CD4-positive, alpha-beta T cell treated with Interleukin-6 for 4 hours (primary cell): ENCODE results near the gene SLC10A3.
"Not testable (repeated sequence)": the region's sequence is repeated elsewhere in the genome, so short reads cannot be mapped to it uniquely, and the experiment has no call there.

Experiments used
- DNase-seq: peaks from one replicate; pipeline ENCODE4 v3.0.0-alpha.2; 2020; ENCODE audit warnings: mixed read lengths

Gene SLC10A3

GRCh38 chrX:154509455-154509854 is 19.0 kb upstream of the SLC10A3 start:
- DNase-seq: no peak

DNA sequence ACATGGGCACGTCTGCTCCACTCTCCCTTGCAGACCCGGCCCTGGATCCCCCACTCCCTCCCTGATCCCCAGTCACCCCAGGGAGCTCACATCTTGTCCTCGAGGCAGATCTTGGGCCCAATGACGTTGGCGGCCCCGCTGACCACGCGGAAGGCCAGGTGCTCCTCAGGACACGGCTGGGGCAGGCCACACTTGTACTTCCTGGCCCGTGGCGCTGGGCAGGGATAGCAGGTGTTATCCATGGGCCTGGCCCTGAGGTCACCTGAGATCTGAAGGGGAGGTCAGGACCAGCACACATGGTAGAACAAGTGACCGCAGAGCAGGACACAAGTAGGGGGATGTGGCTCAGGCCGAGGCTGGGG is 17.9 kb upstream of the SLC10A3 start:
- no peak for DNase-seq

GRCh38 chrX:154507673-154508383 is 17.4 kb upstream of the SLC10A3 start:
- no peak for DNase-seq

DNA sequence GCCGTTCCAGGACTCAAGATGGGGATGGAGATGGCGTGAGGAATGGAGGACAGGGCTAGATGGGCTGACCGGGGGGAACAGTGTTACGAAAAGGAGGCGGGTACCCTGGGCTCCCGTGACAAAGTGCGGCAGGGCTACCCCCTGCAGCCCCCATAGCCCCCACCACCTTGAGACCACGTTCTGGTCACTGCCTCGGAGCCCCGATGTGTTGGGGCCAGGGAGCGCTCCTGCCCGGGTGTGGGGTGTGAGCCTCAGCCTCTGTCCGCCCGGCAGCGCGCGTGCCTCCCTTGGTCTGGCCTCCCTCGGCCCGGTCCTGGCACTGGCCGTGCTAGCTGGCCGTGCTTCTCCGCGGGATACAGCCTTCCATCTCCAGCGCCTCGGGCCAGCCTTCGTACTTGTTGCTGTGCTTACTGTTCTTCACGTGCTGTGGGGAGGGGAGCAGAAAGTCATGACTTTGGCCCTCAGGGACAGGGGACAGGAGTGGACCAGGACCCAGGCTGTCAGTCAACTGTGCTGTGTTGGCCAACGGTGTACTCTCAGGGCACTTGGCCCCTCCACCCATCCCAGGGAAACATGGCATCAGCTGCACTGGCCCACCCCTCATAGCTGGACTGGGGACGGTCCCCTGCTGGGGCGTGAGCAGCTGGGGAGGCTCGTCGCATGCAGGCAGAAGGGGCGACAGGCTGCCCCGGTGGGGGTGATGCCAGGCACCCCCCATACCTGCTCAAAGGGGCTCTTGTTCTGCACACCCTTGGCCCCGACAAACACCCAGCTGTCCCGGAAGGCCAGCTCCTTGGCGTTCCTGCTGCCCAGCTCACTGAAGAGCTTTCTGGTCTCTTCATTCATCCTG is 16.3 kb upstream of the SLC10A3 start:
- no peak for DNase-seq

- DNase-seq: no peak
These were observed 15.3 kb upstream of the SLC10A3 start for GRCh38 chrX:154505734-154506133.

GRCh38 chrX:154502989-154503388 is 12.6 kb upstream of the SLC10A3 start:
- no peak for DNase-seq

DNA sequence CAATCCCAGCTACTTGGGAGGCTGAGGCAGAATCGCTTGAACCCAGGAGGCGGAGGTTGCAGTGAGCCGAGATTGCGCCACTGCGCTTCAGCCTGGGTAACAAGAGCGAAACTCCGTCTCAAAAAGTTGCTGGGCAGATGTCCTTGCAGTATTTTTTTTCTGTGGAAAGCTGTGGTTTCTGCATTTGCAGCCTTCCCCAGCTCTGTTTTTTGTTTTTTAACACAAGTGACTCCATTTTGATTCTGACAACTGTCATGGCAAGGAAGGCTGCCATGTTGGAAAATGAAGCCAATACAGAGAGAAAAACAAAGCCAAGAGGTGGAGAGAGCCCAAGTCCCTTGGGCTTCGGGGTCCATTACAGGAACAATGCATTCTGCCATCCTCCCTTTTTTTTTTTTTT is 11.7 kb upstream of the SLC10A3 start:
- no peak for DNase-seq

GRCh38 chrX:154501423-154501822 is 11.0 kb upstream of the SLC10A3 start:
- DNase-seq: not testable (repeated sequence)

GRCh38 chrX:154496591-154497137 is 6.2 kb upstream of the SLC10A3 start:
- DNase-seq: not testable (repeated sequence)

- no peak for DNase-seq
These were observed 5.1 kb upstream of the SLC10A3 start for GRCh38 chrX:154495472-154495922.

DNA sequence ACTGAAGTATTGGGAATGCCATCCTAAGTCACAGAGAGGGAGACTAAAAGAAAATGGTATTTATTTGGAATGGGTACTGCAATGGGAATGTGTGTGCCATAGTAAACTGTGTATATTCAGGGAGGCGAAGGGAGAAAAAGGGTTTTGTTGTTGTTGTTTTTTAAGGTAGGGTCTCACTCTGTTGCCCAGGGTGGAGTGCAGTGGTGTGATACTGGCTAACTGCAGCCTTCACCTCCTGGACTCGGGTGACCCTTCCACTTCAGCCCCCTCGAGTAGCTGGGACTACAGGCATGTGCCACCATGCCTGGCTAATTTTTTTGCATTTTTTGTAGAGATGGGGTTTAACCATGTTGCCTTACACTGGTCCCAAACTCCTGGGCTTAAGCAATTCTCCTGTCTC is 4.3 kb upstream of the SLC10A3 start:
- DNase-seq: no peak

GRCh38 chrX:154490021-154490413 is 412 bp downstream of the SLC10A3 start:
- DNase-seq: peak; percentile 34

DNA sequence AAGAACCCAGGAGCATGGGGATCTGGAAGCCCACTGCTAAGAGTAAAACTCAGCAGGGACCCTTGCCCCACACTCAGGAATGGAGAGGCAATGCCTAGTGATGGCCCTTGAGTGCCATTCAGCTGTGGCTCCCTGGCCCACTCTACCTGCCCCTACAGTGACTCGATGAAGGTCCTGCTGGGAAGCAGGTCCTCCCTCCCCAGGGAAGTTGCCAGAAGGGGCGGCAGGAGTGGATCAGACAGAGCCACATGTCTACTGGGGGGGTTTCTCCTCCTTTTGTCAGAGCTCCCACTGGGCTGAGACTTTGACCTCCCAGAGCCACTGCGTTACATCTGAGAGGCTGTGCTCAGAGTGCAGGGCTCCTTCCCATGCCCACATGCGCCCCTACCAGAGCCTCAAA is 1.2 kb downstream of the SLC10A3 start:
- DNase-seq: no peak

DNA sequence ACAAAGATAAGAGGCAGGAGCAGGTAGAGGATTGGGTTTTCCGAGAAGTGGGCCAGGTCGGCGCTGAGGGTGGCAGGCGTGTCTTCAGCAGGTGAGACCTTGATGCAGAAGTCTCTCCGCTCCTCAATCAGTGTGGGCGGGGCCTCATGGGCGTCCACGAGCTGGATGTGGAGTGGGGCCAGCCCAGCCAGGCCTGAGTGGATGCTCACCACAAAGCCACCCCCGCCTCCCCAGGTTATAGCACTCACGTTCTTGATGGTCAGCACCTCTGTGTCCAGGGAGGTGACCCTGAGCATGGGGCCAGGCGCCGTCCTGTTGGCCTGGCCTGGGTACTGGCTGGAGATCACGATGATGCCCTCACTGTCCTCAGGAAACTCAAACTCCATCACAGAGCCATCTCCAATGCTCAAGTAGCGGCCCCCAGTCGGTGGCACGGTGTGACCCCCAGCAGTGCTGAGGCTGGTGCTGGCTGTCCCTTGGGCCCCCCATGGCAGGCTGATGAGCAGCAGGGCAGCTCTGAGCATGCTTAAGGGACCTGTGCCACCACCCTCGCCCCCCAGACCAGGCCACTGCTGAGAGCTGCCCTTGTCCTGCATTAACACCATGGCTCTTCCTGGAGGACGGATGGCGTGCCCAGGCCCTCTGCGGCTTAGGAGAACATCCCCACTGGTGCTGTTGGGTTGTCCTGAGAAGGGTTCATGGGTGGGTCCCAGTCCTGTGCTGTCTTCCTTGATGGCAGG is 1.9 kb downstream of the SLC10A3 start:
- DNase-seq: no peak

DNA sequence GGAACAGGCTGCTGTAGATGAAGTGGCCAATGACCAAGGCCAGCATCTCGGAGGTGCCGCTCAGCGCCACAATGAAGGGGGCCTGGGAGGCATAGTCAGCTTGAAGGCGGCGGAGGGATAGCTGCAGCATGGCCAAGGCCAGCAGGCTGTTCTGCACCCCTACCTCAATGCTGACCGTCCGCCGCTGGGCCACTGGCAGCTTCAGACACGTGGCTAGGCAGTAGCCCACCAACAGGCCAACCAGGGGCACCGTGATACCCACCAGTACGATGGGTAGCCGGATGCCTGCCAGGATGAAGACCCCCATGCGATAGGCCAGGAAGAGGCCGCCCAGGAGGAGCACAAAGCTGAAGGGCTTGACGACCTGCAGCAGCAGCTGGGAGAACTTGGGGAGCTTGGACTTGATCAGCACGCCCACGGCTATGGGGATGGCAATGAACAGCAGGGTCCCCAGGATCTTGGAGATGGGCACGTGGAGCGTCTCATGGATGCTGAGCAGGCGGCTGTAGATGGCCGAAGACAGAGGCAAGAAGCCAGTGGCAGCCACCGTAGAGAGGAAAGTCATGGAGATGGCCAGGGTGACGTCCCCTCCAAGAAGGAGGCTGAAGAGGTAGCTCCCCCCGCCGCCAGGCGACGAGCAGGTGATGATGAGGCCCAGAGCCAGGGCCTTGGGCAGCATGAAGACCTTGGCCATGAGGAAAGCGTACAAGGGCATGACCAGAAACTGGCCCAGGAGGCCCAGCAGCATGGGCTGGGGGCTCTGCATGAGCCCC is 2.7 kb downstream of the SLC10A3 start:
- no peak for DNase-seq

GRCh38 chrX:154486396-154487207 is 3.8 kb downstream of the SLC10A3 start, which contains the start of gene UBL4A:
UBL4A (minus strand) TSS chrX:154486615; CDS start chrX:154486584, 31 bp downstream.
- peak; percentile 69 for DNase-seq

- peak; percentile 54 for DNase-seq
These were observed 4.4 kb downstream of the SLC10A3 start for GRCh38 chrX:154486052-154486395.

DNA sequence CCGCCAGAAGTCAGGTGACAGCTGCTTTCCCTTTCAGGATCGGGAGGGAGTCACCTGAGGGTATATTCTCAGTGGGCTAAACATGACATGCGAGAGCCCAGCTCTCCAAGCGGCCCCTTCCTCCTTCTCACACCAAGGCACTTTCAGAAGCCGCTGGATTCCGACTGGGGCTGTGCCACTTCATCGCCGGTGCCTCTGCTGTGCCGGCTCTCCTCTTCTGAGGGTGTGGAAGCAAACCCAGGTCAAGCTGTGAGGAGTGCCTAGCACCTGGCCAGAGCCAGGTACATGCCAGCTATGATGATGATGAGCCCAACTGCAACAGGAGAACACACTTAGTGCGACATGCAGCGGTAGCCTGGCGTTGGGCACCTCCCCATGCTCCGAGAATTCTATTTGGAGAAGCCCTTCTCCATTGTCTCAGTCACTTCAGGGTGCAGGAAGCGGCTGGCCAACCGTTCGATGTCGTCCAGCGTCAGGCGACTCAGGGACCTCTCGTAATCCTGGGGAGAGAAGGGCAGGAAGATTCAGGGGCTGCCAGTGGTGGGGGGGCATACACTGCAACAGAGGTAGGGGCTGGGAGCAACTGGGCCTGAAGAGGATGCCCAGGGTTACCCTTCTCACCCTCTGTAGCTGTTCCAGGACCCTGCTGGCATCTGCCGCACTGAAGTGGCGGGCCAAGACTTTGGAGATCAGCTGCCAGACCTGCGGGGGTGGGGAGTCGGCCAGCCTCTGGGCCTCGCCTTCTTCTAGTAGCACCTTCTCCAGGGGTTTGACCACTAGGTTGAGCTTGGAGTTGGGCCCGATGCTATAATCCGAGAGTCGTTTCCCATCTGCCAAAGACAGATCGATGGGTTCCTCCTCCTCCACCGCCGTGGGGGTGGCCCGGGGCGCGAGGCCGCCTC is 5.0 kb downstream of the SLC10A3 start:
- no peak for DNase-seq

DNA sequence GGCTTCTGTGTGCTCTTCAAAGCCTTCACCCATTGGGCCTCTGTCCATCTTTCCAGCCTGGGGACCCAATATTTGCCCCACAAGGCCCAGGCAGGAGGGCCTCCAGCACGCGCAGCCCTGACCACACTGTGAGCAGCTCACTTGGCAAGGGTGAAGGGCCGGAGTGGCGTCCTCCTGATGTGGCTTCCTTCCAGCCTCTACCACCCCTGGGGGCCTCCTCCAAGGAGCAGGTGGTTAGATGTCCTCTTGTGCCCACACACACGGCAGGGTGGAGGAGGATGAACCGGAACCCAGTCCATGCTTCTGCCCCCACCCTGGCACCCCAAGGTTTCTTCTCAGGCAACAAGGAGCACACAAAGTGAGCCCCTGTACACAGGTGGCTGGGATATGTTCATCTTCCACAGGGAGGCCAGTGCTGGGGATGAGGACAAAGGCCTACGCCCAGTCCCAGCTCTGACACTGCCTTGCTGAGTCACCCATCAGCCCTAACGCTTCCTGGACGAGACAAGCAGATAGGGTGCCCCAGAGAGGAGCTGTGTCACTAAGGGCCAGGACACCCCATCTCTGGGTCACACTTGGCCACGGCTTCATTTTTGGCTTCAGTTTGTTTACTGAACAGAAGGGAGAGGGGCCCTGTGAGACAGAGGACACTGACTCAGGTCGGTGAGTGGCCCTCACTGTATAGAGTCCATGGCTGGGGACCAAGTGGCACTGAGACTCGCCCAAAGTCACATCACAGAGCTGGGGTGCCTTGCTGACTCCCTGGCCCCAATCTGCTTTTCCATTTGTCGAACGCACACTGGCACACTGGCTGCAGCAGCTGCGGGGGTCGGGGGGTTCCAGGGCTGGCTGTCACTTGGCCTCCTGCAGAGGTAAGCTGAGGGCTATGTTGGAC is 5.9 kb downstream of the SLC10A3 start:
- no peak for DNase-seq
